DMS79 treated with DMSO at 0.1 percent for 48 hours (cell line): ENCODE data around the gene ADTRP.

Experiments used
- DNase-seq: peaks from one replicate; lab custom pipeline; 2025; lab: John Stamatoyannopoulos, UW

The ADTRP gene

GRCh38 chr6:11754625-11755271 is 23.9 kb downstream of the ADTRP start:
- DNase-seq, result no peak

DNA sequence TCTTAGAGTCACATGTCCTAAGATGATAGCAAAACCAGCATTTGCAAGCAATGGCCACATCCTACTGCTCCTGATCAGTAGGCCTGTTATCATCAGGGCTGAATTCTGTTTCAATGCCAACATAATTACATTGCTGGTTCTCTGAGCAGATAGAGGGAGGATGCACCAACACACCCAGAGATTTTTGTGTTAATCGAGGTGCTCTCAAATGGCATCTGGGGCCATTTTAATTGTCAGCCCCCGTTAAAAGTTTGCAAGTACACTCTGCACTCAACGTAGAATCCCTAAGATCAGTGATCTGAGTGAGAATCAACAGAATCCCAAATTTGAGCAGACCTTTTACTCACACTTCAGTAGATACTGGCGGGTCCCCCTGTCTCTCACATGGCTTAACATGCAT is 24.8 kb downstream of the ADTRP start:
- DNase-seq, result no peak

GRCh38 chr6:11752360-11752759 is 26.2 kb downstream of the ADTRP start:
- no peak for DNase-seq

GRCh38 chr6:11750682-11751081 is 27.9 kb downstream of the ADTRP start:
- no peak for DNase-seq

DNA sequence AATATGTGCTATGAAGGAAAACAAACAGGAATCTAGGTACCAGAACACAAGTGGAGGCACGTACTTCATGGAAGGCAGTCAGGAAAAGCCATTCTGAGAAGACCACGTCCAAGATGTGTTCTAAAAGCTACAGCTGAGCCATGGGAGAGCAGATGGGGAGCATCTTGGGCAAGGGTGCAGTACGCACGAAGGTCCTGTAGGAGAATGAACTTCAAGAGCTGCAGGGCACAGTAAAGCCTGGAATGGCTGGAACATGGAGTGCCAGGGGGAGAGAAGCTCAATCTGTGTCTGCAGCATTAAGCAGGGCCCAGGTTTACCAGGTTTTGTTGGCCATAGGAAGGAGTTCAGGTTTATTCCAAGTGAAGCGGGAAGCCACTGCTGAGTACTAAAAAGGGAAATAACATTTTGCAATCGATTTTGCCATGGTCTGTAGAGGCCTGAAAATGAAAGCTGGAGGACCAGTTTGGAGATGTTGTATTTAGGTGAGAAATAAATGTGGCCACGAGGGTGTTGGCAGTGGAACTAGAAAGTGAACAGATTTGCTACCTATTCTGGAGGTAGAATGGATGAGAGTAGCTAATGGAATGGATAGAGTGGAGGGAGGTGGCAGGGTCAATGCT is 29.9 kb downstream of the ADTRP start:
- DNase-seq, result no peak

DNA sequence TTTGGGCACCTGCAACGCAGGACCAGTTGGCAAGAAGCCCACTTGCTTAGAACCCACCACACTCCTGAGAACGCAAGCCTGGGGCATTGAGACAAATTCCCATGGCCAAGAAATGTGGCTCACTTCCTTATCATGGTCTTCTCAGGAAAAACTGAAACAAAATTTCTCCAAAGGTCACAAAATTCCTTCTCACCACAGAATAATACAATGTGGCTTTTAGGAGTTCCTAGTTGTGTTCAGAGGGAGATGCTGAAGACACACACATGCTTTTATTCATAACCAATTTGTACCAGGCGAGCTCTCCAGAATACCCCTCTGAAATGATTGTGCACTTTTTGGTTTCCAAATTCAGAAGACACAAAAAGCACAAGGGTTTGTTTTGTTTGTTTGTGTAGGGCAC is 31.6 kb downstream of the ADTRP start:
- no peak for DNase-seq

- DNase-seq, result no peak
Measured at GRCh38 chr6:11744753-11745152, 33.9 kb downstream of the ADTRP start.

DNA sequence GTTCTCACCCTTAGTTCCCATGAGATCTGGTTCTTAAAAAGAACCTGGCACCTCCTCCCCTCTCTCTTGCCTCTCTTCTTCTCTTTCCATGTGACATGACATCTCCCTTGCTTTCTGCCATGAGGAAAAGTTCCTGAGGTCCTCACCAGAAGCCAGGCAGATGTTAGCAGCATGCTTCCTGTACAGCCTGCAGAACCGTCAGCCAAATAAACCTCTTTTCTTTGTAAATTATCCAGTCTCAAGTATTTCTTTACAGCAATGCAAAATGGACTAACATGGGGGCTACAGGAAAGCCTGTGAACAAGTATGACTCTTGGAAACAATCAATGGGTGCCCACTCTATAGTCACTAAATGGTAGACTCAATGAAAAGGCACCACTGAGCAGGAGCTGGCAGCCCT is 34.5 kb downstream of the ADTRP start:
- DNase-seq, result no peak

DNA sequence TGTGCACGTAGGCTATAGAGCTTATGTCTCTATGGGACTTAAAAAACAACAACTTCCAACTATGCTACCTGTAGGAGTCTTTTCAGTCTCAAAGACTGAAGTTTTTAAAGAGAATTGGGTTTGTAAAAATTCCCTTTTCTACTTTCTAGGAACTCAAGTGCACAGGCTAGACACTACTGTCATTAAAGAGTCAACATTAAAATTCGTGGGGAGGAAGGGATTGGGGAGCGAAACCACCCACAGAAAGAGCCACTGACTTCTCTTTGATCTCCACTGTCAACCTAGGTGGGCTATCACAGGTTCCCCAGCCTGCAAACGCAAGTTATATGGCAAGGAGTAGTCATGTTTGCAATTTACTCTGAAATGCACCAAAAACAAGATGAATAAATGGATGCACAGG is 37.7 kb downstream of the ADTRP start:
- no peak for DNase-seq

- no peak for DNase-seq
Measured at GRCh38 chr6:11738661-11739375, 39.8 kb downstream of the ADTRP start.

DNA sequence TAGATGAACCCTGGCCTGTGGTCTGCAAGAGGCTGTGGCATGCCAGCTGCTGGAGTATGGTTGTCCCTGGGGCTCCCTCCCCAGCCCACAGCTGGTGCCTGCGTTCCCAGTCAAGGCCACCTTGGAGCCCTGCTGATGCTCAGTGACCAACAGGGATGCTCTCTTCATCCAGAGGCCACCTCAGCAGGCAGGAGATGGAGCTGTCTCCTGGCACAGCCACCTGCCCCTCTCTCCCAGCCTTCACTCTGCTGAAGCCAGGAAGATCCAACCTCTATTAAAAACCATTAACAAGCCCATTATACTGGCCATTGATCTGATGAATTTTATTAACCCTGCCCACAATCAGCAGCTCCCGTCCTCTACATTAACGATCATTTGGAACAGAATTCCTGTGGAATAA is 40.4 kb downstream of the ADTRP start:
- DNase-seq, result no peak

DNA sequence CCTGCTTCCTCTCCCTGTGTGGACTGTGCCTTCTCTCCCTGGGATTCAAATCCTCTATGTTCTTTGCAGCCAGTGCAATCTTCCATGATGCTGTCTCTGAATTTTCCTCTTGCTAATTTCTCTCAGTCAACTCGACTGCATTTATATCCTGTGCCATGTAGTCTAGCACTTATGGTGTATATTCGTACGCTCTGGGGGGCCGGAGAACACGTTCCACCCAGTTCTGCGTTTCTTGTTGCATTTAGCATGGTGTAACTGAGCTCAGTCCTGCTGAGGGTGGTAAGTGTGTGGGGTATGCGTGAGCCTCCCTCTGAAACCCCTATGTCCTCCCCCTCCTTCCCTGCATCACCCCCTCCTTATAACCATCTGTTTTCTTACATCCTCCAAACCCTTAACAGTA is 42.0 kb downstream of the ADTRP start:
- DNase-seq, result no peak

GRCh38 chr6:11734861-11735613 is 43.6 kb downstream of the ADTRP start:
- no peak for DNase-seq

- DNase-seq, result no peak
Measured at GRCh38 chr6:11732036-11732631, 46.5 kb downstream of the ADTRP start.

DNA sequence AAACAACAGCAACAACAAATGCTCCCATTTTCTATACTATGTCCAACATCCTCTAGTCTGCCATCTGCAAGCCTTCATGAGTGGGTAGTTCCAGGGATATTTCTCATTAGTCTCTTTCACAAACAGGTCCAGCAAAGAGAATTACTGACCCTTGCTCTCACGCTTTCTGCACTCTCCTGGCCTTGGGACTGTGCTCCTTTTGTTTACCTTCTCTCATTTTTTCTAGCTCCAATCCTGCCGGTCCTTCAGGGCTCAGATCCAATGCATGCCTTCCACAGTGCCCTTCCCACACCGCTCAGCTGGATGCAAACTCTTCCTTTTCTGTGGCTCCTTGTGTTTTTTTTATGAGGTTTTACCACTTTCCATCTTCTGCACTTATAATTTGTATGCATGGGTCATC is 47.2 kb downstream of the ADTRP start:
- DNase-seq, result no peak

DNA sequence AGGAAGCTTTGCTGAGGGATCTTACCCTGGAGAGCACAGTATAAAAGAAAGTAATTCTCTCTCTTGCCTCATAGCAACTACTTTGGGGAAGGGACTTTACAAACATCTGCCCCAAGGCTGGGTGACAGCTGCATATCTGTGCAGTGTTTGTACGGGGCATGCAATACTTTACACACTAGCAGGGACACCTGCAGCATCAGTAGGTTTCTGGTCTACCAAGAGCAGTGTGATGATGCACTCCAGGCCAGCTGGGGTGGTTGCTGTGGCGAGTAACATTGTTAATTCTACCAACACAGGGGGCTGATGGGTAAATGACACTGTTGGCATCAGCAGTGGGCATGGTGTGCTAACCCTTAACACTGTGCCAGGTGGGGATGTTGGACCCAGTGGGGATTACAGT is 48.0 kb downstream of the ADTRP start:
- DNase-seq, result no peak

DNA sequence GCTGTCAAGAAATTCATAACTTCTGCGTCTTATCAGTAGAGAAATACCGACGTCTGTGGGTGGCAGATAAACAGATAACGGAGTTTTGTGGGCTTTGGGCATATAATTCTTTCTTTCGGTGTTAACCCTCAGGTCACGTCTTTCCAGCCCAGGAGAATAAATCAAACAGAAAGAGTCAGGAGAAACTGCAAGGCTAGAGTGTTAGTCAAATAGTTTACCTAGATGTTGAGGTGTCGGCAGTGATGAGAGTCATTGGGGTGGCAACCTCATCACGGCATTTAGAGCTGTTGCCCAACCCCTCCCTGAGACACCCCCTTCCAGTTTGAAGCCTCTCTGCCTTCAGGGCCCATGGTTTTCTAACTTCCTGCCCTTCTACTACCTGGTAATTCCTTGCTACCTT is 49.5 kb downstream of the ADTRP start:
- DNase-seq, result no peak

DNA sequence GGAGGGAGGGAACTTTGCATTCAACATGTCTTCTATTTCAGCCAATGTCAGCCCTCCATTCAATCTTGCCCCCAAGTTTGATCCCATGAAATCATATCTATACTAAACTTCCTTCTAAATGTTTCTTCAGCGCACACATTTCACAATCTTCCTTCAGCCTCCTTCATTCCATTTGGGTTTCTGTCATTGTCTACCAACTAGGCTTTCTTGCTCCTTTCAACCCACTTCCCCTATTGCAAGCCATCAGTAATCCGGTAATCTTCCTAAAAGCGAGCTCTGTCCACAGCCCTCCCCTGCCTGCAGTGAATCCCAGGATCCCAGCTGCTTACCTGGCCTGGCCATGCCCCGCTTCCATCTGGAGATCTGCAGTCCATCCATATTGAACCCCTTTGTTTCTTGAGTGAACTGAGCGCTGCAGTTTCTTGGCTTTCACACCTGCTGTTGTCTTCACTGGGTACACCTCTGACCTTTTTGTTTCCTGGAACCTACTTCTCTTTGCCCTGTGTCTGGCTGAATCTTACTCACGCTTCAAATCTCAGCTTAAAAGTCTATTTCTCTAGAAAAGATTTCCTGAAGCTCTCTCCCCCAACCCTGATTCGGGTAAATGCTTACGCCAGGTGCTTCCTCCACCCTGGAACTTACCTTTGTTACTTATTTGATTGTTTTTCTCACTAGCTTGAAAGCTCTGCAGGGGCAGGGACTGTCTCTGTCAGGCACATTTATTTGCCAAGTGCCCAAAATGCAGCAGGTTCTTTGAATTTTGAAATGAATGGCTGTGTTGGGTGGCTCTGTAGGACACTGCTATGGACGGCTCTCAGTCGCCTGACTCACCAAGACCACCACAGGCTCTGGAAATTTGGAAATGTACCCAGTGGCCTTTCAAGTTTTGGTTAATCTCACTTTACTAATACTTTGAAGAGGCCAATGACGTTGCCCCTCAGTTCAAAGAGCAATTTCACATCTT is 50.3 kb downstream of the ADTRP start:
- DNase-seq, result no peak

- DNase-seq, result no peak
Measured at GRCh38 chr6:11727346-11727997, 51.1 kb downstream of the ADTRP start.

DNA sequence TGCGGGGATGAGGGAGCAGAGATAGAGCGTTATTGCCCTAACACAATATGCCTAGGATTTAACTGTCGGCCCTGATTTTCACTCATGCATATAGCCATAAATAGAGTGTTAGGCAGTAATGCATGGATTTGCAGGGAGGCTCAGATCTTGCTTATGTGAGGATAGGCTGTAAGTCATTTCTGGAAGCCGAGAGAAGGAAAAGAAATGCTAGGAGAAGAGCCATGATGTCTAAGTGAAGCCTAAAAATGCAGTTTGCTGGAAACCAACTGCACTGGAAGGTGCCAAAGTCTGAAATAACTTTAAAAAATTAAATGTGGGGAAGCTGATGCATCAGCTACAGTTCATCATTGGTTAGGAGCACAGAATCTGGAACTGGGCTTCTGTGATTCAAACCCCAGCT is 54.3 kb downstream of the ADTRP start:
- DNase-seq, result no peak
